SK-N-SH (cell line): ENCODE measurements around the gene GRIK3. TPM values are rescaled to one million over a fixed set of nuclear protein-coding genes. Genes with fewer than 3 reads are reported as not detected.

Experiments used
- CTCF ChIA-PET: fragments of 300-600, 350-600 bp; formaldehyde crosslinking; extraction: SDS; loops from one replicate; lab custom pipeline; 2021; lab: Yijun Ruan, JAX
- POLR2A ChIA-PET: fragments of 350-600 bp; sonication (Branson Sonifier 250); formaldehyde crosslinking; extraction: SDS; loops from one replicate; lab custom pipeline; 2020; ENCODE audit warnings: antibody characterized with exemption, inconsistent platforms; lab: Yijun Ruan, JAX
- DNase-seq: peaks from one replicate; pipeline ENCODE4 v3.0.0; 2012
- H2AFZ ChIP-seq: fragments of 200-600 bp; sonication (generic); 2 replicates; pipeline ENCODE4 v1.8.1; 2016; ENCODE audit warnings: antibody characterized with exemption, mild to moderate bottlenecking, low read depth
- H3F3A ChIP-seq: fragments of 200-600 bp; sonication (generic); replicated peaks from 2 replicates; pipeline ENCODE3; 2016; ENCODE audit warnings: antibody characterized with exemption, mild to moderate bottlenecking; ENCODE audit not compliant: insufficient read depth
- H3K27ac ChIP-seq, 2 experiments: fragments of 200-500 bp in 1 of 2; fragments of 200-600 bp in 1 of 2; sonication (Bioruptor generic) in 1 of 2; sonication (generic), shearing (Covaris generic) in 1 of 2; 2 replicates each; pipeline versions ENCODE4 v1.5.1 to v1.6.1; 2014 to 2016; ENCODE audit warnings: low read depth in 2 of 2, inconsistent platforms in 1 of 2, low read length in 1 of 2, mild to moderate bottlenecking in 1 of 2, mixed read lengths in 1 of 2
- H3K27me3 ChIP-seq: fragments of 200-600 bp; sonication (generic), shearing (Covaris generic); 2 replicates; pipeline ENCODE4 v1.6.1; 2016; ENCODE audit warnings: mixed run types; ENCODE audit not compliant: insufficient read depth
- H3K36me3 ChIP-seq, 2 experiments: fragments of 200-500 bp in 1 of 2; fragments of 200-600 bp in 1 of 2; sonication (Bioruptor generic) in 1 of 2; sonication (generic) in 1 of 2; replicated peaks in 1 of 2; 2 replicates each; pipeline versions ENCODE3 to v1.5.1; 2014 to 2016; ENCODE audit warnings: low read length in 1 of 2, mild to moderate bottlenecking in 1 of 2; ENCODE audit not compliant: insufficient read depth in 2 of 2, control insufficient read depth in 1 of 2
- H3K4me1 ChIP-seq, 2 experiments: fragments of 200-500 bp in 1 of 2; fragments of 200-600 bp in 1 of 2; sonication (Bioruptor generic) in 1 of 2; sonication (generic), shearing (Covaris generic) in 1 of 2; 2 replicates each; pipeline versions ENCODE4 v1.5.1 to v1.6.1; 2014 to 2016; ENCODE audit warnings: low read depth in 1 of 2, low read length in 1 of 2, mixed run types in 1 of 2; ENCODE audit not compliant: insufficient read depth in 2 of 2, control insufficient read depth in 1 of 2
- H3K4me2 ChIP-seq: fragments of 200-600 bp; sonication (generic), shearing (Covaris generic); 2 replicates; pipeline ENCODE4 v1.6.1; 2017; ENCODE audit warnings: mixed run types
- H3K4me3 ChIP-seq, 2 experiments: fragments of 200-500 bp in 1 of 2; fragments of 200-600 bp in 1 of 2; sonication (Bioruptor generic) in 1 of 2; sonication (generic), shearing (Covaris generic) in 1 of 2; 2 replicates each; pipeline versions ENCODE4 v1.5.1 to v1.8.1; 2014 to 2016; ENCODE audit warnings: low read depth in 2 of 2, inconsistent platforms in 1 of 2, low read length in 1 of 2, mild to moderate bottlenecking in 1 of 2, mixed read lengths in 1 of 2, moderate library complexity in 1 of 2
- H3K79me2 ChIP-seq: fragments of 200-600 bp; sonication (generic); 2 replicates; pipeline ENCODE4 v1.8.1; 2017; ENCODE audit warnings: mild to moderate bottlenecking; ENCODE audit not compliant: insufficient read depth
- H3K9ac ChIP-seq: fragments of 200-600 bp; sonication (generic); 2 replicates; pipeline ENCODE4 v1.6.1; 2017; ENCODE audit warnings: mixed run types
- H3K9me2 ChIP-seq: fragments of 200-600 bp; sonication (generic); 2 replicates; pipeline ENCODE4 v1.6.1; 2017; ENCODE audit warnings: mixed run types
- H3K9me3 ChIP-seq: fragments of 200-600 bp; sonication (generic); 2 replicates; pipeline ENCODE4 v1.6.1; 2017; ENCODE audit warnings: mixed run types, mild to moderate bottlenecking, moderate library complexity
- H4K20me1 ChIP-seq: fragments of 200-600 bp; sonication (generic); 2 replicates; pipeline ENCODE4 v1.6.1; 2017; ENCODE audit warnings: mild to moderate bottlenecking, mixed run types; ENCODE audit not compliant: insufficient read depth
- ELF1 ChIP-seq: IDR thresholded peaks from 2 replicates; pipeline ENCODE4 v1.4.0; 2012
- FOXJ3 ChIP-seq: sonication (generic); formaldehyde crosslinking; IDR thresholded peaks from 2 replicates; pipeline ENCODE4 v1.5.1; 2020; ENCODE audit warnings: mild to moderate bottlenecking, missing genetic modification reagents
- GABPA ChIP-seq: IDR thresholded peaks from 2 replicates; pipeline ENCODE4 v1.4.0; 2012; ENCODE audit warnings: low read depth, mild to moderate bottlenecking
- GATA2 ChIP-seq: sonication (generic); formaldehyde crosslinking; IDR thresholded peaks from 2 replicates; pipeline ENCODE4 v1.5.0; 2020; ENCODE audit warnings: mild to moderate bottlenecking, missing genetic modification reagents
- MAX ChIP-seq: IDR thresholded peaks from 2 replicates; pipeline ENCODE4 v1.4.0; 2012; ENCODE audit warnings: low read depth
- MXI1 ChIP-seq: IDR thresholded peaks from 2 replicates; pipeline ENCODE4 v1.6.1; 2012; ENCODE audit warnings: mild to moderate bottlenecking, low read depth, low read length, improper control_type of control experiment
- NRF1 ChIP-seq: IDR thresholded peaks from 2 replicates; pipeline ENCODE4 v1.6.1; 2012; ENCODE audit warnings: low read depth, mild to moderate bottlenecking, low read length
- RAD21 ChIP-seq: IDR thresholded peaks from 2 replicates; pipeline ENCODE4 v1.6.1; 2012; ENCODE audit warnings: mild to moderate bottlenecking, low read length
- REST ChIP-seq: IDR thresholded peaks from 2 replicates; pipeline ENCODE4 v1.6.1; 2012; ENCODE audit warnings: mild to moderate bottlenecking, low read depth, low read length, moderate library complexity
- RFX5 ChIP-seq: IDR thresholded peaks from 2 replicates; pipeline ENCODE4 v1.6.1; 2012; ENCODE audit warnings: mild to moderate bottlenecking, improper control_type of control experiment, low read length
- SIN3A ChIP-seq: IDR thresholded peaks from 2 replicates; pipeline ENCODE4 v1.6.1; 2012; ENCODE audit warnings: low read depth, mild to moderate bottlenecking, low read length, moderate library complexity, borderline replicate concordance
- TEAD4 ChIP-seq: IDR thresholded peaks from 2 replicates; pipeline ENCODE4 v1.4.0; 2012; ENCODE audit warnings: mild to moderate bottlenecking, borderline replicate concordance; ENCODE audit not compliant: insufficient read depth
- USF2 ChIP-seq: fragments of 150-350 bp; IDR thresholded peaks from 2 replicates; pipeline ENCODE4 v1.6.1; 2017; ENCODE audit warnings: antibody characterized with exemption, low read length, low read depth, borderline replicate concordance
- WGBS: methylation state at CpG from one replicate; pipeline ENCODE4 v1.1.6; 2017; ENCODE audit warnings: low lambda C conversion rate; 5-methylcytosine and 5-hydroxymethylcytosine counted together
- polyA plus RNA-seq, 3 experiments: library from polyadenylated mRNA; depleted of rRNA; stranded (reverse); fragments of >200 nt; gene quantifications; 2 replicates each; pipeline ENCODE4 v1.2.3, GENCODE V29; 2012
- TF ChIP-seq, protein P1 (sequence below): fragments of 200-600 bp; sonication (generic); IDR thresholded peaks from 2 replicates; pipeline ENCODE4 v1.6.1; 2017; ENCODE audit warnings: antibody characterized with exemption, mild to moderate bottlenecking, moderate library complexity

The GRIK3 gene
- polyA plus RNA-seq, 1 of the 3 experiments (the other 2 are of a cell fraction), result not detected

DNA sequence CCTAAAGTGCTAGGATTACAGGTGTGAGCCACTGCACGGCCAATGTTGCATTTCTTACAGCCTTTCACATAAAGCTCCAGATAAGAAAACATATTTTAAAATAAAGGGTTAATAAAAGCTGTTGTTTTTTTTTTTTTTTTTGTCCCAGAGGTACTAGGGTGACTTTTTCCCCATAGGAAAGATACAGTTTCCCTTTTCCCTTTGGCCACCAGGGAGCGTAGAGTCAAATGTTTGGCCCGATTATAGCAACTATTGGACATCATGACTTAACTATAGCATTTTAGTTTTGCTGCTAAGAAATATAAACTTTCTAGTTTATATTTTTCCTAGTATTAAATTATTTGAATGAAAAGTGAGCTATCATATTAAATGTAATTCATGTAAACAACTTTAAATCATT, 31.4 kb downstream of the GRIK3 start:
- no peak overlapping the region for H3K9ac ChIP-seq
- no peak overlapping the region for H3K27ac ChIP-seq
- no peaks in the 10 kb centered on the region for H4K20me1 ChIP-seq
- TF ChIP-seq RAD21 (no peak), SIN3A (no peak), TEAD4 (no peak), NRF1 (no peak), ELF1 (no peak), MXI1 (no peak), FOXJ3 (no peak), REST (no peak), RFX5 (no peak), USF2 (no peak), MAX (no peak), GATA2 (no peak), GABPA (no peak)
- TF ChIP-seq, protein P1, sequence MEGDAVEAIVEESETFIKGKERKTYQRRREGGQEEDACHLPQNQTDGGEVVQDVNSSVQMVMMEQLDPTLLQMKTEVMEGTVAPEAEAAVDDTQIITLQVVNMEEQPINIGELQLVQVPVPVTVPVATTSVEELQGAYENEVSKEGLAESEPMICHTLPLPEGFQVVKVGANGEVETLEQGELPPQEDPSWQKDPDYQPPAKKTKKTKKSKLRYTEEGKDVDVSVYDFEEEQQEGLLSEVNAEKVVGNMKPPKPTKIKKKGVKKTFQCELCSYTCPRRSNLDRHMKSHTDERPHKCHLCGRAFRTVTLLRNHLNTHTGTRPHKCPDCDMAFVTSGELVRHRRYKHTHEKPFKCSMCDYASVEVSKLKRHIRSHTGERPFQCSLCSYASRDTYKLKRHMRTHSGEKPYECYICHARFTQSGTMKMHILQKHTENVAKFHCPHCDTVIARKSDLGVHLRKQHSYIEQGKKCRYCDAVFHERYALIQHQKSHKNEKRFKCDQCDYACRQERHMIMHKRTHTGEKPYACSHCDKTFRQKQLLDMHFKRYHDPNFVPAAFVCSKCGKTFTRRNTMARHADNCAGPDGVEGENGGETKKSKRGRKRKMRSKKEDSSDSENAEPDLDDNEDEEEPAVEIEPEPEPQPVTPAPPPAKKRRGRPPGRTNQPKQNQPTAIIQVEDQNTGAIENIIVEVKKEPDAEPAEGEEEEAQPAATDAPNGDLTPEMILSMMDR, result no peak
- H3K79me2 ChIP-seq, result no peaks in the 10 kb centered on the region
- no peak overlapping the region for H2AFZ ChIP-seq
- H3K9me2 ChIP-seq, result no peaks in the 10 kb centered on the region
- DNase-seq, result no peak
- no peaks in the 10 kb centered on the region for H3K9me3 ChIP-seq
- H3K4me1 ChIP-seq, result no peaks in the 10 kb centered on the region
- H3F3A ChIP-seq, result no peaks in the 10 kb centered on the region
- 39% methylated on average over 3 of the region's 3 CpGs for WGBS
- no peaks in the 10 kb centered on the region for H3K36me3 ChIP-seq
- POLR2A ChIA-PET, result interaction anchor here (0.8 kb wide), 1 partner anchor 394 kb away, joined by 3 read pairs; no protein-coding TSS in a partner anchor
- CTCF ChIA-PET, result interaction anchor here (0.6 to 1.1 kb wide), 3 partner anchors 139 to 427 kb away, joined by 3 to 4 read pairs (median 3); no protein-coding TSS in a partner anchor
- H3K27me3 ChIP-seq, result no peaks in the 10 kb centered on the region
- H3K4me3 ChIP-seq, result no peak overlapping the region
- no peak overlapping the region for H3K4me2 ChIP-seq
